ENCODE data around the gene CASZ1.

- no peak for TF ChIP-seq POLR2AphosphoS5 (IDR thresholded peaks at IDR 0.05; ENCODE audit: low read depth, low read length)
- TF ChIP-seq POLR2A (IDR thresholded peaks at IDR 0.05; ENCODE audit: low read depth, low read length): no peak
- TF ChIP-seq SPI1 (IDR thresholded peaks at IDR 0.05; ENCODE audit: low read depth, low read length): no peak
- TF ChIP-seq TAF1 (IDR thresholded peaks at IDR 0.05; ENCODE audit: low read depth, low read length): no peak
- TF ChIP-seq PAX5 (IDR thresholded peaks at IDR 0.05; ENCODE audit: insufficient read depth, low read length, severe bottlenecking): no peak
Observed at GRCh38 chr1:10728595-10729410, 67.6 kb downstream of the CASZ1 start.
